H9 (cell line): Measurements from ENCODE around the gene TMEM30B. TPM values are rescaled to one million over a fixed set of nuclear protein-coding genes. Genes with fewer than 3 reads are reported as not detected.
A peak's percentile ranks its signal among the peaks of the same experiment; 100 is the strongest.

ENCODE experiments used
- DNase-seq: peaks from one replicate; pipeline ENCODE4 v3.0.0-alpha.2; 2017
- H2AFZ ChIP-seq: one replicate; pipeline ENCODE4 v1.6.1; 2013; ENCODE audit warnings: mild to moderate bottlenecking, low read length, control low read depth, moderate library complexity
- H2AK5ac ChIP-seq: 2 replicates; pipeline ENCODE4 v1.6.1; 2013; ENCODE audit warnings: low read length, control low read depth, mixed read lengths; ENCODE audit not compliant: insufficient read length
- H2BK120ac ChIP-seq: one replicate; pipeline ENCODE4 v1.6.1; 2013; ENCODE audit warnings: low read depth, mild to moderate bottlenecking, low read length, control low read depth, inconsistent platforms; ENCODE audit not compliant: poor library complexity, severe bottlenecking
- H2BK12ac ChIP-seq: 2 replicates; pipeline ENCODE4 v1.6.1; 2013; ENCODE audit warnings: low read length, control low read depth, mixed read lengths, low read depth; ENCODE audit not compliant: insufficient read length
- H2BK15ac ChIP-seq: 2 replicates; pipeline ENCODE4 v1.6.1; 2013; ENCODE audit warnings: low read depth, low read length, control low read depth
- H2BK20ac ChIP-seq: one replicate; pipeline ENCODE4 v1.6.1; 2013; ENCODE audit warnings: low read depth, mild to moderate bottlenecking, low read length, control low read depth, inconsistent platforms; ENCODE audit not compliant: poor library complexity, severe bottlenecking
- H2BK5ac ChIP-seq: 2 replicates; pipeline ENCODE4 v1.6.1; 2013; ENCODE audit warnings: low read length, control low read depth, mixed read lengths; ENCODE audit not compliant: insufficient read length
- H3K14ac ChIP-seq: 2 replicates; pipeline ENCODE4 v1.6.1; 2013; ENCODE audit warnings: low read length, control low read depth; ENCODE audit not compliant: insufficient read depth
- H3K18ac ChIP-seq: 2 replicates; pipeline ENCODE4 v1.6.1; 2013; ENCODE audit warnings: low read depth, mild to moderate bottlenecking, mixed read lengths, low read length, control low read depth; ENCODE audit not compliant: insufficient read length
- H3K23ac ChIP-seq: 2 replicates; pipeline ENCODE4 v1.6.1; 2013; ENCODE audit warnings: low read length, control low read depth, mixed read lengths, low read depth; ENCODE audit not compliant: insufficient read length
- H3K23me2 ChIP-seq: 2 replicates; pipeline ENCODE4 v1.6.1; 2013; ENCODE audit warnings: low read depth, mild to moderate bottlenecking, mixed read lengths, low read length, control low read depth; ENCODE audit not compliant: insufficient read length, poor library complexity, severe bottlenecking
- H3K27ac ChIP-seq: 2 replicates; pipeline ENCODE4 v1.5.1; 2013; ENCODE audit warnings: low read length, control low read depth, mixed read lengths, low read depth; ENCODE audit not compliant: insufficient read length
- H3K27me3 ChIP-seq: 2 replicates; pipeline ENCODE4 v1.6.1; 2013; ENCODE audit warnings: low read length, control low read depth, inconsistent platforms; ENCODE audit not compliant: insufficient read depth
- H3K4ac ChIP-seq: 2 replicates; pipeline ENCODE4 v1.6.1; 2013; ENCODE audit warnings: low read depth, mild to moderate bottlenecking, control low read depth, inconsistent platforms, low read length, moderate library complexity
- H3K4me1 ChIP-seq: 2 replicates; pipeline ENCODE4 v1.6.1; 2013; ENCODE audit warnings: low read length, control low read depth, inconsistent platforms; ENCODE audit not compliant: insufficient read depth
- H3K4me2 ChIP-seq: 2 replicates; pipeline ENCODE4 v1.6.1; 2013; ENCODE audit warnings: low read length, control low read depth, mixed read lengths; ENCODE audit not compliant: insufficient read length, insufficient read depth
- H3K56ac ChIP-seq: 2 replicates; pipeline ENCODE4 v1.6.1; 2013; ENCODE audit warnings: low read depth, mild to moderate bottlenecking, mixed read lengths, low read length, control low read depth; ENCODE audit not compliant: insufficient read length
- H3K79me1 ChIP-seq: 2 replicates; pipeline ENCODE4 v1.6.1; 2013; ENCODE audit warnings: low read depth, mild to moderate bottlenecking, moderate library complexity, low read length, control low read depth, inconsistent platforms; ENCODE audit not compliant: insufficient read depth, poor library complexity, severe bottlenecking
- H3K79me2 ChIP-seq: 2 replicates; pipeline ENCODE4 v1.6.1; 2013; ENCODE audit warnings: low read length, control low read depth, inconsistent platforms; ENCODE audit not compliant: insufficient read depth
- H3K9ac ChIP-seq: 2 replicates; pipeline ENCODE4 v1.6.1; 2013; ENCODE audit warnings: low read length, control low read depth, mixed read lengths; ENCODE audit not compliant: insufficient read length; ENCODE audit errors: extremely low read depth
- H3K9me3 ChIP-seq: one replicate; pipeline ENCODE4 v1.6.1; 2013; ENCODE audit warnings: low read depth, low read length, inconsistent platforms; ENCODE audit not compliant: control insufficient read depth
- H3T11ph ChIP-seq: one replicate; pipeline ENCODE4 v1.6.1; 2013; ENCODE audit warnings: mild to moderate bottlenecking, low read length, control low read depth, inconsistent platforms
- H4K20me1 ChIP-seq: one replicate; pipeline ENCODE4 v1.6.1; 2013; ENCODE audit not compliant: control insufficient read depth, insufficient read length, insufficient read depth
- H4K5ac ChIP-seq: 2 replicates; pipeline ENCODE4 v1.6.1; 2013; ENCODE audit warnings: low read depth, mild to moderate bottlenecking, mixed read lengths, low read length, control low read depth; ENCODE audit not compliant: insufficient read length
- H4K8ac ChIP-seq: replicated peaks from 2 replicates; pipeline ENCODE4 v1.6.1; 2013; ENCODE audit warnings: low read length, control low read depth, mixed read lengths, low read depth; ENCODE audit not compliant: insufficient read length
- H4K91ac ChIP-seq: 2 replicates; pipeline ENCODE4 v1.6.1; 2013; ENCODE audit warnings: low read depth, mild to moderate bottlenecking, moderate library complexity, mixed read lengths, low read length, control low read depth; ENCODE audit not compliant: insufficient read length
- H3K27ac Mint-ChIP-seq, 3 experiments: 2 replicates in 2 of 3; 3 replicates in 1 of 3; pipeline ENCODE4 v1.8.0; 2020 to 2021; ENCODE audit warnings: mixed read lengths in 3 of 3, mild to moderate bottlenecking in 1 of 3, moderate library complexity in 1 of 3
- H3K27me3 Mint-ChIP-seq: 2 replicates; pipeline ENCODE4 v1.8.0; 2021; ENCODE audit warnings: low read depth, mild to moderate bottlenecking, moderate library complexity, mixed read lengths
- H3K36me3 Mint-ChIP-seq, 3 experiments: 2 replicates in 2 of 3; 3 replicates in 1 of 3; pipeline ENCODE4 v1.8.0; 2020 to 2021; ENCODE audit warnings: low read depth in 3 of 3, mixed read lengths in 3 of 3; ENCODE audit not compliant: insufficient read depth in 1 of 3
- H3K4me1 Mint-ChIP-seq, 2 experiments: 2 replicates each; pipeline ENCODE4 v1.8.0; 2020; ENCODE audit warnings: mixed read lengths in 2 of 2
- H3K4me3 Mint-ChIP-seq, 2 experiments: 2 replicates in 1 of 2; 3 replicates in 1 of 2; pipeline ENCODE4 v1.8.0; 2020 to 2021; ENCODE audit warnings: mild to moderate bottlenecking in 2 of 2, mixed read lengths in 2 of 2, moderate library complexity in 1 of 2
- H3K9me3 Mint-ChIP-seq, 2 experiments: 2 replicates in 1 of 2; 3 replicates in 1 of 2; pipeline ENCODE4 v1.8.0; 2020; ENCODE audit warnings: mild to moderate bottlenecking in 2 of 2, mixed read lengths in 2 of 2, moderate library complexity in 1 of 2
- CTCF ChIP-seq: fragments of 200-600 bp; sonication (generic); conservative IDR thresholded peaks from 3 replicates; pipeline ENCODE4 v1.8.0; 2021; ENCODE audit warnings: antibody characterized with exemption, mild to moderate bottlenecking
- WGBS: extraction: QIAGEN DNeasy Blood & Tissue Kit; methylation state at CpG from one replicate; pipeline ENCODE4 v1.1.7; 2013; ENCODE audit warnings: missing lambda C conversion rate, low lambda C conversion rate, mixed read lengths; ENCODE audit not compliant: insufficient read length; ENCODE audit errors: extremely low coverage; 5-methylcytosine and 5-hydroxymethylcytosine counted together
- total RNA-seq: library from RNA; stranded (reverse); gene quantifications from 2 replicates; pipeline ENCODE4 v1.2.1, GENCODE V29; 2021

TMEM30B gene
- total RNA-seq, 1 experiment from 2014 or later = 12.2 TPM

GRCh38 chr14:61229981-61230380 is 51.2 kb downstream of the TMEM30B start:
- peaks cover 14% of the 10 kb centered on the region in 2 experiments for H3K4me1 Mint-ChIP-seq
- H3K27ac ChIP-seq = no peak overlapping the region
- H4K20me1 ChIP-seq = no peaks in the 10 kb centered on the region
- H2AFZ ChIP-seq = no peak overlapping the region
- no peaks in the 10 kb centered on the region for H3K79me2 ChIP-seq
- H3K79me1 ChIP-seq = no peaks in the 10 kb centered on the region
- H2BK12ac ChIP-seq = no peak overlapping the region
- no peak for TF ChIP-seq CTCF
- WGBS = no CpG with 5 or more reads among the region's 4 CpGs
- peak overlapping the region in 1 of 3 experiments; percentile 81; a peak in 2 of 7 replicates for H3K27ac Mint-ChIP-seq
- H3K23ac ChIP-seq = no peak overlapping the region
- no peak overlapping the region for H4K91ac ChIP-seq
- no peak overlapping the region for H3K56ac ChIP-seq
- no peak overlapping the region for H2BK15ac ChIP-seq
- H3K27me3 ChIP-seq = no peaks in the 10 kb centered on the region
- H2BK20ac ChIP-seq = no peak overlapping the region
- peaks cover 5% of the 10 kb centered on the region; the same call in 1 of the 2 replicates for H3K4me1 ChIP-seq
- no peak overlapping the region for H3K4ac ChIP-seq
- no peak overlapping the region for H4K8ac ChIP-seq
- H3K9me3 Mint-ChIP-seq = no peaks in the 10 kb centered on the region
- no peak overlapping the region for H2BK120ac ChIP-seq
- no peak overlapping the region for H3K14ac ChIP-seq
- H2AK5ac ChIP-seq = no peak overlapping the region
- H3K9ac ChIP-seq = no peak overlapping the region
- no peaks in the 10 kb centered on the region for H3K27me3 Mint-ChIP-seq
- H2BK5ac ChIP-seq = no peak overlapping the region
- no peak overlapping the region for H3K4me2 ChIP-seq
- H4K5ac ChIP-seq = no peak overlapping the region
- no peaks in the 10 kb centered on the region for H3K36me3 Mint-ChIP-seq
- H3K4me3 Mint-ChIP-seq = no peak overlapping the region
- H3K23me2 ChIP-seq = no peaks in the 10 kb centered on the region
- no peak overlapping the region for H3T11ph ChIP-seq
- no peaks in the 10 kb centered on the region for H3K9me3 ChIP-seq
- no peak overlapping the region for H3K18ac ChIP-seq
- DNase-seq = no peak
